Measurements from ENCODE around the gene GJC1. TPM values are rescaled to one million over a fixed set of nuclear protein-coding genes. Genes with fewer than 3 reads are reported as not detected.

Gene GJC1
- polyA plus RNA-seq, 1 of the 3 experiments (the other 2 are of a cell fraction) = 15.2 TPM

DNA sequence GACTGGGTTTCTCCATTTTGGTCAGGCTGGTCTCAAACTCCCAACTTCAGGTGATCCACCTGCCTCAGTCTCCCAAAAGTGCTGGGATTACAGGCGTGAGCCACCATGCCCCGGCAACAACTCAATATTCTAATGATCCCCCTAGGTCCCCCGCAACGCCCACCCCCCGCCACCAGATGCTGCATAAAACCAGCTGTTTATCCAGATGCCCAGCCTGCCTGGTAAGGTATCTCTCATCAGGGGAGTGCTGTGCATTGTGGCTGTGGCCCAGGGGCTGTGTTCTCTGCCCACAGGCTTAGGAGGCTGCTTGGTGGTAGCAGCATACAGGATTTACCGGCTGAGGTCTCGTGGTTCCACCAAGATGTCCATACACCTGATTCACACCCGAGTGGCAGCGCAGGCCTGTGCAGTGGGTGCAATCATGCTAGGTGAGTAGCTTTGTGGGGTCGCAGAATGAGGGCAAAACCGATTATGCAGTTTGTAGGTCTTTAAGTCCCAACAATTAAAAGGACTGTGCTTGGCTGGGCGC is 18.9 kb upstream of the GJC1 start:
- POLR2A ChIA-PET = no interaction called here
- H3F3A ChIP-seq (replicated peaks; ENCODE audit: insufficient read depth) = peaks cover 4% of the 10 kb centered on the region
- H3K4me3 ChIP-seq (ENCODE audit: low read depth in 2 of 2, low read length in 1 of 2) = no peak overlapping the region
- 92% methylated on average over 10 of the region's 12 CpGs for WGBS (ENCODE audit: low lambda C conversion rate)
- no peaks in the 10 kb centered on the region for H4K20me1 ChIP-seq (ENCODE audit: insufficient read depth)
- H3K36me3 ChIP-seq (replicated peaks in 1 of 2; ENCODE audit: control insufficient read depth in 1 of 2, insufficient read depth in 2 of 2, low read length in 1 of 2) = peaks cover 21 to 35% of the 10 kb centered on the region in 2 experiments
- no peaks in the 10 kb centered on the region for H3K9me3 ChIP-seq
- no peaks in the 10 kb centered on the region for H3K79me2 ChIP-seq (ENCODE audit: insufficient read depth)
- H3K27ac ChIP-seq (ENCODE audit: low read depth in 2 of 2, low read length in 1 of 2) = no peak overlapping the region
- H3K9me2 ChIP-seq = no peaks in the 10 kb centered on the region
- peak; percentile 54 for DNase-seq
- CTCF ChIA-PET = interaction anchor here (3.5 to 17.4 kb wide), 2 partner anchors 16 to 71 kb away, joined by 18 to 202 read pairs; no protein-coding TSS in a partner anchor
- H3K9ac ChIP-seq = no peak overlapping the region
- no peak overlapping the region for H3K4me2 ChIP-seq
- TF ChIP-seq EZH2phosphoT487 (IDR thresholded peaks at IDR 0.05; ENCODE audit: borderline replicate concordance, low read depth) = no peak
- TF ChIP-seq FOXJ3 (CRISPR knock-in tag; IDR thresholded peaks at IDR 0.05) = no peak
- TF ChIP-seq, protein P1, sequence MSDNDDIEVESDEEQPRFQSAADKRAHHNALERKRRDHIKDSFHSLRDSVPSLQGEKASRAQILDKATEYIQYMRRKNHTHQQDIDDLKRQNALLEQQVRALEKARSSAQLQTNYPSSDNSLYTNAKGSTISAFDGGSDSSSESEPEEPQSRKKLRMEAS (IDR thresholded peaks at IDR 0.05; ENCODE audit: low read depth) = no peak
- no peak for TF ChIP-seq FOXM1 (IDR thresholded peaks at IDR 0.05; ENCODE audit: low read depth)
- no peak for TF ChIP-seq CHD2 (IDR thresholded peaks at IDR 0.05; ENCODE audit: low read length, partially characterized antibody)
- no peak for TF ChIP-seq TEAD4 (IDR thresholded peaks at IDR 0.05; ENCODE audit: borderline replicate concordance, insufficient read depth)
- TF ChIP-seq TAF1 (IDR thresholded peaks at IDR 0.05; ENCODE audit: borderline replicate concordance, low read depth, low read length) = no peak
- TF ChIP-seq RAD21 (IDR thresholded peaks at IDR 0.05; ENCODE audit: low read length) = no peak
- TF ChIP-seq RFX5 (IDR thresholded peaks at IDR 0.05; ENCODE audit: low read length) = no peak
- TF ChIP-seq EP300 (IDR thresholded peaks at IDR 0.05; ENCODE audit: borderline replicate concordance in 1 of 2, low read depth in 1 of 2, low read length in 1 of 2) = no peak
- no peak for TF ChIP-seq NRF1 (IDR thresholded peaks at IDR 0.05; ENCODE audit: low read depth, low read length)
- TF ChIP-seq, protein P2, sequence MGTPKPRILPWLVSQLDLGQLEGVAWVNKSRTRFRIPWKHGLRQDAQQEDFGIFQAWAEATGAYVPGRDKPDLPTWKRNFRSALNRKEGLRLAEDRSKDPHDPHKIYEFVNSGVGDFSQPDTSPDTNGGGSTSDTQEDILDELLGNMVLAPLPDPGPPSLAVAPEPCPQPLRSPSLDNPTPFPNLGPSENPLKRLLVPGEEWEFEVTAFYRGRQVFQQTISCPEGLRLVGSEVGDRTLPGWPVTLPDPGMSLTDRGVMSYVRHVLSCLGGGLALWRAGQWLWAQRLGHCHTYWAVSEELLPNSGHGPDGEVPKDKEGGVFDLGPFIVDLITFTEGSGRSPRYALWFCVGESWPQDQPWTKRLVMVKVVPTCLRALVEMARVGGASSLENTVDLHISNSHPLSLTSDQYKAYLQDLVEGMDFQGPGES (IDR thresholded peaks at IDR 0.05; ENCODE audit: low read depth, low read length) = no peak
- TF ChIP-seq, protein P3, sequence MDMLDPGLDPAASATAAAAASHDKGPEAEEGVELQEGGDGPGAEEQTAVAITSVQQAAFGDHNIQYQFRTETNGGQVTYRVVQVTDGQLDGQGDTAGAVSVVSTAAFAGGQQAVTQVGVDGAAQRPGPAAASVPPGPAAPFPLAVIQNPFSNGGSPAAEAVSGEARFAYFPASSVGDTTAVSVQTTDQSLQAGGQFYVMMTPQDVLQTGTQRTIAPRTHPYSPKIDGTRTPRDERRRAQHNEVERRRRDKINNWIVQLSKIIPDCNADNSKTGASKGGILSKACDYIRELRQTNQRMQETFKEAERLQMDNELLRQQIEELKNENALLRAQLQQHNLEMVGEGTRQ (IDR thresholded peaks at IDR 0.05; ENCODE audit: borderline replicate concordance, low read depth, low read length) = no peak
- no peak for TF ChIP-seq NFIC (IDR thresholded peaks at IDR 0.05; ENCODE audit: borderline replicate concordance)
- TF ChIP-seq, protein P4, sequence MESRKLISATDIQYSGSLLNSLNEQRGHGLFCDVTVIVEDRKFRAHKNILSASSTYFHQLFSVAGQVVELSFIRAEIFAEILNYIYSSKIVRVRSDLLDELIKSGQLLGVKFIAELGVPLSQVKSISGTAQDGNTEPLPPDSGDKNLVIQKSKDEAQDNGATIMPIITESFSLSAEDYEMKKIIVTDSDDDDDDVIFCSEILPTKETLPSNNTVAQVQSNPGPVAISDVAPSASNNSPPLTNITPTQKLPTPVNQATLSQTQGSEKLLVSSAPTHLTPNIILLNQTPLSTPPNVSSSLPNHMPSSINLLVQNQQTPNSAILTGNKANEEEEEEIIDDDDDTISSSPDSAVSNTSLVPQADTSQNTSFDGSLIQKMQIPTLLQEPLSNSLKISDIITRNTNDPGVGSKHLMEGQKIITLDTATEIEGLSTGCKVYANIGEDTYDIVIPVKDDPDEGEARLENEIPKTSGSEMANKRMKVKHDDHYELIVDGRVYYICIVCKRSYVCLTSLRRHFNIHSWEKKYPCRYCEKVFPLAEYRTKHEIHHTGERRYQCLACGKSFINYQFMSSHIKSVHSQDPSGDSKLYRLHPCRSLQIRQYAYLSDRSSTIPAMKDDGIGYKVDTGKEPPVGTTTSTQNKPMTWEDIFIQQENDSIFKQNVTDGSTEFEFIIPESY (IDR thresholded peaks at IDR 0.05; ENCODE audit: borderline replicate concordance, low read depth) = no peak
- TF ChIP-seq, protein P5, sequence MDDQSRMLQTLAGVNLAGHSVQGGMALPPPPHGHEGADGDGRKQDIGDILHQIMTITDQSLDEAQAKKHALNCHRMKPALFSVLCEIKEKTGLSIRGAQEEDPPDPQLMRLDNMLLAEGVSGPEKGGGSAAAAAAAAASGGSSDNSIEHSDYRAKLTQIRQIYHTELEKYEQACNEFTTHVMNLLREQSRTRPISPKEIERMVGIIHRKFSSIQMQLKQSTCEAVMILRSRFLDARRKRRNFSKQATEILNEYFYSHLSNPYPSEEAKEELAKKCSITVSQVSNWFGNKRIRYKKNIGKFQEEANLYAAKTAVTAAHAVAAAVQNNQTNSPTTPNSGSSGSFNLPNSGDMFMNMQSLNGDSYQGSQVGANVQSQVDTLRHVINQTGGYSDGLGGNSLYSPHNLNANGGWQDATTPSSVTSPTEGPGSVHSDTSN (IDR thresholded peaks at IDR 0.05) = no peak
- TF ChIP-seq ELF1 (IDR thresholded peaks at IDR 0.05) = no peak
- no peak for TF ChIP-seq JUND (IDR thresholded peaks at IDR 0.05)
- TF ChIP-seq POLR2AphosphoS5 (IDR thresholded peaks at IDR 0.05; ENCODE audit: low read depth, low read length) = no peak
- no peak for TF ChIP-seq MEF2A (IDR thresholded peaks at IDR 0.05; ENCODE audit: borderline replicate concordance, low read depth)
- H3K4me1 ChIP-seq (ENCODE audit: control insufficient read depth in 1 of 2, insufficient read depth in 2 of 2, low read depth in 1 of 2, low read length in 1 of 2) = peaks cover 0 to 3% of the 10 kb centered on the region in 2 experiments; a peak in 1 of 4 replicates
- H2AFZ ChIP-seq (ENCODE audit: low read depth) = no peak overlapping the region
- H3K27me3 ChIP-seq (ENCODE audit: insufficient read depth) = no peaks in the 10 kb centered on the region
